NCI-H748 (cell line): ENCODE results near the gene RAB40B.
"Not testable (repeated sequence)": the region's sequence is repeated elsewhere in the genome, so short reads cannot be mapped to it uniquely, and the experiment has no call there.

Experiments
- DNase-seq: peaks from one replicate; lab custom pipeline; 2025; ENCODE audit not compliant: unreplicated experiment; lab: John Stamatoyannopoulos, UW

The RAB40B gene, protein sequence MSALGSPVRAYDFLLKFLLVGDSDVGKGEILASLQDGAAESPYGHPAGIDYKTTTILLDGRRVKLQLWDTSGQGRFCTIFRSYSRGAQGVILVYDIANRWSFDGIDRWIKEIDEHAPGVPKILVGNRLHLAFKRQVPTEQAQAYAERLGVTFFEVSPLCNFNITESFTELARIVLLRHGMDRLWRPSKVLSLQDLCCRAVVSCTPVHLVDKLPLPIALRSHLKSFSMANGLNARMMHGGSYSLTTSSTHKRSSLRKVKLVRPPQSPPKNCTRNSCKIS

GRCh38 chr17:82698065-82698973 lies at the start of gene RAB40B:
RAB40B (minus strand) TSS chr17:82698698; CDS start chr17:82698596, 102 bp downstream.
- peak; percentile 99 for DNase-seq

GRCh38 chr17:82745524-82745923 lies 47.0 kb upstream of the RAB40B start:
- peak; percentile 78 for DNase-seq

DNA sequence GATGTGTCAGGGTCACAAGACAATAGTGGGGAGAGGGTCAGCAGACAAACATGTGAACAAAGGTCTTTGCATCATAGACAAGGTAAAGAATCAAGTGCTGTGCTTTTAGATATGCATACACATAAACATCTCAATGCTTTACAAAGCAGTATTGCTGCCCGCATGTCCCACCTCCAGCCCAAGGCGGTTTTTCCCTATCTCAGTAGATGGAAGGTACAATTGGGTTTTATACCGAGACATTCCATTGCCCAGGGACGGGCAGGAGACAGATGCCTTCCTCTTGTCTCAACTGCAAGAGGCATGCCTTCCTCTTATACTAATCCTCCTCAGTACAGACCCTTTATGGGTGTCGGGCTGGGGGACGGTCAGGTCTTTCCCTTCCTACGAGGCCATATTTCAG lies 46.2 kb upstream of the RAB40B start:
- not testable (repeated sequence) for DNase-seq

DNA sequence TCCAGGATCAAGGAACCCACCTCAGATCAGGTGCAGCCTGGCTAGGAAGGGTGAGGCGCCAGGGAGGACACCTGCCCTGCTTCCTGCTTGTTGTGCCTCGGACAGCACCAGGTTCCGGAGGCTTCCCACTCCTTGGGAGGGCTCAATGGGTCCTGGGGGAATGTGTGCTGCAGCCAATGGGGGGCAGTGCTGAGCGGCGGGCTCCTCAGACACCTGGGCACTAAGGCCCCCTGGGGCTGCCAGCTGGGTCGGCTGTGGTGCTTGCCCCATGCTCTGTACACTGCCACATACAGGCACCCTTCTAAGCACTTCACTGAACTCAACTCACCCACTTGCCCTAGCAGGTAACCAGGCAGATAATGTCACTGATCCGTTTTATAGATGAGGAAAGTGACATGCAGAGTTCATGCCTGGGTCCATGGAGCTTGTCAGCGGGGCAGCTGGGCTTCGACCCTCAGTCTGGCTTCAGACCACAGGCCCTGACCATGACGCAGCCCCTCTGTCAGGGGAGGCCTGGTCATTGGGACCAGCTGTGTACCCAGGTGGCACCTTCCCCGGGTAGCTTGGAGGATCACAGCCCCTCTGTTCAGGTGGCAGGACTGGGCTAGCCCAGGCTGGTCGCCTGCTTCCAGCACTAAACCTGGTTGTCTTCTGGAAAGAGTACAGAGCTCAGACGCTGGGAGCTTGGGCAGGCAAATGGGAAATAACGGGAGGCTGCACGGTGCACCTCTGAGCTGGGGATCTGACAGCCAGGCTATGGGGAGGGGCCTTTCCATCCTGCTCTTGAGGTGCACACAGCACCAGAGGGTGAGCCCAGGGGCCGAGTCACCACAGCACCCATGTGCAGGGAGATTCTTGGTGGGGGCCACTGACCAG lies 45.1 kb upstream of the RAB40B start:
- DNase-seq = no peak

GRCh38 chr17:82740906-82741759 lies 42.6 kb upstream of the RAB40B start:
- no peak for DNase-seq

- no peak for DNase-seq
These were observed 39.7 kb upstream of the RAB40B start for GRCh38 chr17:82737967-82738877.

GRCh38 chr17:82736511-82737185 lies 38.1 kb upstream of the RAB40B start:
- no peak for DNase-seq

DNA sequence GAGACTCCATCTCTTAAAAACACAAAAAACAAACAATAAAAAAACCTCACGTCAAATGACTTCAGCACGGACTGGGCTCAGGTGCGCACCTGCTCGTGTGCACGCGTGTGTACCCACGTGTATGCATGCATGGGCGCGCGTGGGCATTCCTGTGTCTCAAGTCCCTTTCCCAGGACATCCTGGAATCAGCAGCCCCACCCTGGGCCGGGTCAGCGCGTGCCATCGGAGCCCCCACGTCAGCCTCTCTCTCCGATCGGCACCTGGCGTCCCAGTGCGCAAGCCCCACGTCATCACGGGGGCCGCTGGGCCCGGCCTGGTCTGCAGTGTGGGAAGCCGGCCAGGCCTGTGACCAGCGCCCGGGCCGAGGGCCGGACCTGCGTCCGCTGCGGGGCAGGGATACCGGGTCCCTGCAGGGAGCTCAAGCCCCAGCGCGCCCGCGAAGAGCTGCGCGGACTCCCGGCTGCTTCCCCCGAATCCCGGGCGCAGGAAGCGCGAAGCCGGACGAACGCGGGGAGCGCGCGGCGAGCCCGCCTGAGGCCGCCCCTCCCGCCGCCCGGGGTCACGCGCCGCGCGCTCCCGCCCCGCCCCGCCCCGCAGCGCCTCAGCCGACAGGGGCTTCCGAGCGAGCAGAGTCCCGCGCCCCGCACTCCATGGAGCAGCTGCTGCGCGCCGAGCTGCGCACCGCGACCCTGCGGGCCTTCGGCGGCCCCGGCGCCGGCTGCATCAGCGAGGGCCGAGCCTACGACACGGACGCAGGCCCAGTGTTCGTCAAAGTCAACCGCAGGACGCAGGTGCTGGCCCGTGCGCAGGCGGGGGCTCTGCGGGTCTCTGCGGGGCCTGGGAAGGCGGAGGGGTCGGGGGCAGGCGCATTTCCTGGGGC lies 36.7 kb upstream of the RAB40B start, which contains the start of gene FN3K:
Gene FN3K (plus strand): TSS at position 629 of the 880 bp plus-strand sequence. CDS start 22 bp downstream, at position 651.
- peak; percentile 84 for DNase-seq

GRCh38 chr17:82732118-82732743 lies 33.7 kb upstream of the RAB40B start:
- no peak for DNase-seq

DNA sequence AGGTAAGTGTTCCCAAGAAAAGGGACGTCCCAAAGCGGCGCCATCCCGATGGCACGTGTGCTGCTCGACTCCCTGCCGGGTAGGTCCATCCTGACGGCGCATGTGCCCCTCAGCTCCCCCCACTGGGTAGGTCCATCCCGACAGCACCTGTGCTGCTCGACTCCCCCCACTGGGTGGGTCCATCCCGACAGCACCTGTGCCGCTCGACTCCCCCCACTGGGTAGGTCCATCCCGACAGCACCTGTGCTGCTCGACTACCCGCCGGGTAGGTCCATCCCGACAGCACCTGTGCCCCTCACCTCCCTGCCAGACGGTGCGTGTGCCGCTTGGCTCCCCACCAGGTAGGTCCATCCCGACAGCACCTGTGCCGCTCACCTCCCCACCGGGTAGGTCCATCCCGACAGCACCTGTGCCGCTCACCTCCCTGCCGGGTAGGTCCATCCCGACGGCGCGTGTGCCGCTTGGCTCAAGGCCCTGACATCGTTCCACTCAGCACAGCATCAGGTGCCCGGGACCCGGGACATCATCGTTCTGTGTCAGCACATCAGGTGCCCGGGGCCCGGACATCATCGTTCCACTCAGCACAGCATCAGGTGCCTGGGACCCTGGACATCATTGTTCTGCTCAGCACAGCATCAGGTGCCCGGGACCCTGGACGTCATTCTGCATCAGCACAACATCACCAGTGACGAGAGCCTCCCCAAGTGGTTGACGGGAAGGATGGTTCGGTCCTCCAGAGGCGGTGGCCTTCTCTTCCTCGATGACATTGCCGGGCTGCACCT lies 31.2 kb upstream of the RAB40B start:
- DNase-seq = no peak

GRCh38 chr17:82726427-82726826 lies 27.9 kb upstream of the RAB40B start:
- DNase-seq = no peak

GRCh38 chr17:82723169-82723807 lies 24.8 kb upstream of the RAB40B start:
- DNase-seq = no peak

GRCh38 chr17:82722341-82723013 lies 24.0 kb upstream of the RAB40B start:
- DNase-seq = no peak

DNA sequence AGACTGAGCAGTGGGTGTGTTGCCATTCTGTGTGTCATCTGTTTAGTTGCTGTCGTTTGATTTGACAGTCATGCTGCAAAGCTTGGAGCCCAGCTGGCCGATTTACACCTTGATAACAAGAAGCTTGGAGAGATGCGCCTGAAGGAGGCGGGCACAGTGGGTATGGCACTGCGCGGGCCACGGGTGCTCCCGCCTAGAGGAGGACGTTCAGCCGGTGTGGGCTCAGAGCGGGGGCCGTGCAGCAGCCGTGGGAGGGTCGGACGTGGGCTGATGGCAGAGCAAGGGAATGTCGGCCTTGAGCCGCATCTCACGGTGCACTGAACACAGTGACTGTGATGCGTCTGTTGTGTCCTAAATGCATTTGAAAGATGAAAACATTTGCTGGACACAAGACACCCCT lies 21.7 kb upstream of the RAB40B start:
- DNase-seq = no peak

GRCh38 chr17:82718986-82719685 lies 20.6 kb upstream of the RAB40B start:
- DNase-seq = peak; percentile 71
